Heart left ventricle (tissue), 13 donors: ENCODE data around the gene GALNT10.

Experiments used
- CTCF ChIP-seq, 12 donors: fragments of 200-600 bp; sonication (generic) in 4 of 12; IDR thresholded peaks; one replicate each; pipeline versions ENCODE4 v1.5.0 to v1.8.0; 2018 to 2022; ENCODE audit warnings: antibody characterized with exemption in 12 of 12, mild to moderate bottlenecking in 5 of 12
- POLR2A ChIP-seq, 2 donors: fragments of 450-650 bp; IDR thresholded peaks; one replicate each; pipeline ENCODE4 v1.6.1; 2017; ENCODE audit warnings: antibody characterized with exemption in 2 of 2, mild to moderate bottlenecking in 2 of 2, moderate library complexity in 2 of 2
- donor health status: ischemic (EF 13 %, LVEDD 7.1; RV severe dilation, severe dysfunction).
- donor health status: DM: no; HTN: yes; CAD: no.
- donor health status: DM: no; HTN: no; CAD: no.
- donor health status: ischemic (EF 25% LVEDD 6.9; RV normal size, moderate dysfunction).
- donor health status: ischemic (EF 25% LVEDD 5.7; RV mildly dilated, moderate dysfunction).
- donor health status: ischemic (EF 35%, LVEDD 5.7; RV mildly dilated, moderate dysfunction).
- donor health status: nonischemic (EF 11% LVEDD 7.7; RV severe dilation, severe dysfunction).
- donor health status: DM: yes; HTN: yes; CAD: no.
- donor health status: PGD.
- donor health status: ischemic (EF 29% LVEDD 5.4; RV normal size, mild dysfunction).
- donor health status: nonischemic (EF 23%, LVEDD 6.1; RV moderate dilation, normal function).

DNA sequence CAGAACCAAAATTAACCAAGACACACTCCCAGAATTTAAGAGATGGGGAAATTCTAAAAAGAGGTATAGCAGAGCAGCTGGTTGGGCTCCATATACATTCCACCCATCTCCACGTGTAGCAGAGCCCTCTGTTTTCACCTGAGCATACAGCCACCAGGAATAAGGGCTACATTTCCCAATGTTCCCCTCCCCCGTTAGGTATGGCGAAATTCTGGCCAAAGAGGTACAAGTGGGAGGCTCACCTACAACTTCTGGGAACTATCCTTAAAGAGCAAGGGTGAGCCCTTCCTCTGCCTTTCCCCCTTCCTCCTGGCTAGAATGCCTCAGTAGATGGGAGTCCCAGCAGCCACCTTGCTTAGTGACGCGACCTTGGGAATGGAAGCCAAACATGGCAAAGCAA lies 250.0 kb downstream of the GALNT10 start:
- TF ChIP-seq CTCF (IDR thresholded peaks at IDR 0.05) (no peak), POLR2A (IDR thresholded peaks at IDR 0.05) (no peak)
